ENCODE results near the gene MAP3K7CL.
"Not testable (repeated sequence)": the region's sequence is repeated elsewhere in the genome, so short reads cannot be mapped to it uniquely, and the experiment has no call there.

MAP3K7CL gene

GRCh38 chr21:29135481-29135880 lies 5.0 kb downstream of the MAP3K7CL start:
- no peak for DNase-seq

- no peak for DNase-seq
Observed at GRCh38 chr21:29136033-29136432, 5.6 kb downstream of the MAP3K7CL start.

DNA sequence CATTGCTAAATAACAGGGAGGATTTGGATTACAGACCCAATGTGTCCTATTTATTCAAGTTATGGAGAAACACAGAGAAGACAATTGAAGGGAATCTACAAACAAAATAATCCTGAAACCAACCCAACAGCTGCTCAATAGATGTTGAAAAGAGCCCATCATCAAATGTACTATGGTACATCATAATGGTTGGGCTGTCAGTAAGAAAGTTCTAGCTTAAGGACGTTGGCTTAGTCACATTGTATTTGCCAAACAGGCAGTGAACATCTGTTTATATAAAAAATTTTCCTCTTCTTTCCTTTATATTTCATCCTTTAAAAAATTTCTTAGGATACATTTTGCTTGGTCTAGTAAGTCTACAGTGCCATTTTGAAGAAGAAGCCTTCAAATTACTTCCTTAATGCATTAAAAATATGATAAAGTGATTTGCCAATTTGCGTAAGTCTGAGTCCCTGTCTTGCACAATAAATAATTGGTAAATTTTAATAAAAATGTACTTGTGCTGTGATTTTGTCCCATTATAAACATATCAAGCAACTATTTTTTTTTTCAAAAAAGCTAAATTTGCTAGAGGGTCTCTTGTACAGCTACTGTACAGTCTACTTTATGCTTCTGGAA lies 14.4 kb downstream of the MAP3K7CL start:
- no peak for DNase-seq

DNA sequence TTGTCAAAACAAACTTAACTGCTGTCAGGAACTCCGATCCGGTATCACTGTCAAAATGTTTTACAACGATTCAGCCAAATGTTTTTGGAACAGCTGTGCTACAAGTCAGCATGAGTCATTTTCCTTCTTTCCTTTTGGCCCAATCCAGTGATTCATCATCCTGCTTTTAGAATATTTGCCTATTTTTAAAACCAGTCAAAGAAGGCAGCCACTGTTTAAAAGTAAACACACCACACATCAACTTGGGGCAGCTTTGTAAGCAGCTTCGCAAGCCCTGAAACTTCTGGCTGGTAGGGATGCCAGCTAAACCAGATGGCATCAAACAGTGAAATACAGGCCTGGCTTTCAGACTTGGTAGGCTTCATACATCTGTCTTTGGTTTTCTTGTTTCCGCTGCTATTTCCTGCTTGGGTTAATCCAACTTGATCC lies 14.9 kb downstream of the MAP3K7CL start:
- DNase-seq = no peak

GRCh38 chr21:29145852-29146453 lies 15.5 kb downstream of the MAP3K7CL start:
- no peak for DNase-seq

- no peak for DNase-seq
Observed at GRCh38 chr21:29146726-29147125, 16.3 kb downstream of the MAP3K7CL start.

DNA sequence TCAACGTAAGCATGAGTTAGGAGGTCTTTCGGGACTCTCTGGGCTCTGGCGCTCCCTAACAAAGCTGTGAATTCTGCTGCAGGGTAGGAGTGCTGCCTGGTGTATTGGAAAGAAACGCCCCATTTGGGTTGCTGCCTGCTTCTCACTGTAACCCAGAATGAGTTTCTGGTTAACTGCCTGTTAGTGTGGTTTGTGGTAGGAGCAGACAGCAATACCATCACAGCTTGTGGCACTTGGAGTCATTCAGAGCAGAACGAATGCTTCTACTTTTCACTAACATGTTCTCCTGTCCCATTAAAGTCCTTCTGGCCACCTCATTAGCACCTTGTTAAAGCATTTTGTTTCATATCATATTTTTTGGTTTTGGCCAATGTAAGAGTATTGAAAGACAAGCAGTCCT lies 18.1 kb downstream of the MAP3K7CL start:
- no peak for DNase-seq

GRCh38 chr21:29149808-29150425 lies 19.5 kb downstream of the MAP3K7CL start:
- DNase-seq = no peak

GRCh38 chr21:29151931-29152330 lies 21.5 kb downstream of the MAP3K7CL start:
- DNase-seq = no peak

DNA sequence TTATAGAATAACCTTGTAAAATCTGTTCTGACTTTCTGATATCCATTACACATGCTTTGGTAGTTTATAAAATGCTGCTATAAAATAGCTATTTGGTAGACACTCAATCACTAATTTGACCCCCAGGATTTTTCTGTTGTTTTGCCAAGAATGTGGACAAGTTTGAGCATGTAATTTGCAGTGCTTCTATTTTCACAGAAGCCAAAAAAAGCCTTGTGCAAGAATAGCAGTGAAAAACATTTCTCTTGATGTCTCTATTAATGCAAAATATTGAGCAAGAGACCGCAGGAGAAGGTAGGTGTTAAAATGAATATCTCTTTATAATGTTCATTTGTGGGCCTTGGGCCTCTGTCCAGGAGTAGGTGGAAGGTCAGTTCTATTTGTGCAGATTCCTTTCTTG lies 22.5 kb downstream of the MAP3K7CL start:
- no peak for DNase-seq

DNA sequence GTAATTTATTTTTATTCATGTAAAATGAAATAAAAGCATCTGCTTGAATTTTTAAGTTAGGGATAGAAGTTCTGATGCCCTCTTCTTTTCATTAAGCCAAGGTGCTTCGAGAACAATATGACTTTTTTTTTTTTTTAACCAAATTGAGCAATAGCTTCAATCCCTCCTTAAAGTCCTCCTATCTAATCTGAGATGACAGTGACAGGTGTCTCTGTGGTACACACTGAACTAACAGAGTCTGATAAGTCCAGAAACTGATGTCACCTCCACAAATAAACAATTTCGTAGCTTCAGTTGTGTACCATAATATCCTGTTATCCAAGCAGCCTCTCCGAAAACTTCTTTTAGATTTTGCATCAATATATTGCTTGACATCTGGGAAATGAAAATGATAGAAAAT lies 23.8 kb downstream of the MAP3K7CL start:
- no peak for DNase-seq

GRCh38 chr21:29155118-29155932 lies 24.9 kb downstream of the MAP3K7CL start:
- DNase-seq = no peak

GRCh38 chr21:29155933-29156260 lies 25.5 kb downstream of the MAP3K7CL start:
- DNase-seq = no peak

GRCh38 chr21:29157080-29157479 lies 26.6 kb downstream of the MAP3K7CL start:
- no peak for DNase-seq

DNA sequence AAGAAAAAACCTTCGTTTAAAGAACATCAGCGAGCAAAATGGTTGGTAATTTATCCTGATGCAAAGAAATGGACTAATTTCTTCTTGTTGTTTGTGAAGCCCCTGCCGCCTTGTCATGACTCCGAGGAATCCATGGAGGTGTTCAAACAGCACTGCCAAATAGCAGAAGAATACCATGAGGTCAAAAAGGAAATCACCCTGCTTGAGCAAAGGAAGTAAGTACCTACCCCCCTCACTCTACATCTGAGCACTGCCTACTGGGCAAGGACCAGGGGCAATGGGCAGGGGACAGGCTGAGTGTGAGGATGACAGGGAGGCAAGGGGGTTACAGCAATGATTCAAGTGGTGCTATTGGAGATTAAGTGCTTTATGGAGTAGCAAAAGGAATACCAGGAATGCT lies 29.4 kb downstream of the MAP3K7CL start:
- no peak for DNase-seq

DNA sequence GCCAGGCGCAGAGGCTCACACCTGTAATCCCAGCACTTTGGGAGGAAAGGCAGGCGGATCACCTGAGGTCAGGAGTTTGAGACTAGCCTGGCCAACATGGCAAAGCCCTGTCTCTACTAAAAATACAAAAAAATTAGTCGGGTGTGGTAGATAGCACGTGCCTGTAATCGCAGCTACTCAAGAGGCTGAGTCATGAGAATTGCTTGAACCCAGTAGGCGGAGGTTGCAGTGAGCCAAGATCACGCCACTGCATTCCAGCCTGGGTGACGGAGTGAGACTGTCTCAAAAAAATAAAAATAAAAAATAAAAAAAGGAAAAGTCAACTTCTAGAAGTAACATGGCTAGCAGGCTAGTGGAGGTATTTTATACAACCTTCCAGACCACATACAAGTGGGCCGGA lies 32.4 kb downstream of the MAP3K7CL start:
- not testable (repeated sequence) for DNase-seq

DNA sequence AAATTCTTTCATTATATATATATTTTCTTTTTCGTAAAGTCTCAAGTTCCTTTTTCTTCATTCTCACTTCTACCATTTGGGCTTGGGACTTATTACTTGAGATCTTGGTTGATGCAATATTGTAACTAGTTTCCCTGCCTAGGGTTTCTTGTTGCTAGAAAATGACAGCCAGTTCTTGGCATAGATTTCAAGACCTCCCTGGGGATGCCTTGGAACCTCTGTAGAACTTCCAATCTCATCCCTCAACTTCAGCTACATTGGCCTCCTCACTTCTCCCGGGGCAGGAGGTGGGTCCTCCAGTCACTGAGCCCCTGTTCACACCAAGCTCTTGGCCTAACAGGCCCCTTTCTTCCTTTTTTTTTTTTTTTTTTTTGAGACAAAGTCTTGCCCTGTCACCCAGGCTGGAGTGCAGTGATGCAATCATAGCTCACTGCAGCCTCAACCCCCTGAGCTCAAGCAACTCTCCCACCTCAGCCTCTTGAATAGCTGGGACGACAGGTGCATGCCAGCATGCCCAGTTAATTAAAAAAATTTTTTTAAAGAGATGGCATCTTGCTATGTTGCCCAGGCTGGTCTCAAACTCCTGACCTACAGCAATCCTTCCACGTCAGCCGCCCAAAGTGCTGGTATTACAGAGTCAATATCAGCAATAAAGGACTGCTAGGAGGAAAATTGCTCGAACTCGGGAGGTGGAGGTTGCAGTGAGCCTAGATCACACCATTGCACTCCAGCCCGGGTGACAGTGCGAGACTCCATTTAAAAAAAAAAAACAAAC lies 33.1 kb downstream of the MAP3K7CL start:
- DNase-seq = no peak

DNA sequence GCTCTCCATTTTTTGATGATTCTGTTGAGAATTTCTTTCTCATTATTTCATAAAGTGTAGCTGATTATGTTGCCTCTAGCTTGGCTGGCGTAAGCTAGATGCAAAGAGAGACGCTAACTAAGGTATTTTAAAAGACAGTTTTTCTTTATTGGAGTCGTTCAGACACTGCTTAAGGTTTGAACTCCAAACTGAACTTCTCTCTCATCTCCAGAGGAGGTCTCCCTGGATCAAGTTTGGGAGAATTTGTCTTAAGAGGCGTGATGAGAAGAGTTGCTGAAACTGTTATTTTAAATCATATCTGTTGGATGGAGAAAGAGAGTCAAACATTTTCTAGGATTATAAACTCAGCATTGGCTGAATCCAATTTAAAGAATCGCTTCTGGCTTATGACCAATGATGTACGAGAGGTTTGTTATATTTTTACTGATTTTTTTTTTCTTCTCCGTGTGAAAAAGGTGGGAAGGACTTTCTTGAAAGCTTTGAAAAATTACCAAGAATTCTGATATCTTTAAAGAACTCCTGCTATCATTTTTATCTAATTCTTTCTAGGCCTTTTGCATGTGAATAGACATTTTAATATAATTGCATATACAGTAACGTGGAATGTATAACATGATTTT lies 34.0 kb downstream of the MAP3K7CL start:
- DNase-seq = no peak

DNA sequence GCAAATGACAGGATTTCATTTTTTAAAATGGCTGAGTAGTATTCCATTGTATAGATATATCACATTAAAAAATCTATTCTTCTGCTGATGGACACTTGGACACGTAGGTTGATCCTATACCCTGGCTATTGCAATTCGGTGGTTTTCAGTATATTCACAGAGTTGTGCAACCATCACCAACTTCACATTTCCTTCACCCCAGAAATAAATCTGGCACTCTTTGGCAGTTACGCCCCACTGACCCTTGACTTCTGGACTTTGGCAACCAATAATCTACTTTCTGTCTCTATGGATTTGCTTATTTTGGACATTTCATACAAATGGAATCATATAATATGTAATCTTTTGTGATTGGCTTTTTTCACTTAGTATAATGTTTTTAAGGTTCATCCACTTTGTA lies 35.9 kb downstream of the MAP3K7CL start:
- DNase-seq = no peak

DNA sequence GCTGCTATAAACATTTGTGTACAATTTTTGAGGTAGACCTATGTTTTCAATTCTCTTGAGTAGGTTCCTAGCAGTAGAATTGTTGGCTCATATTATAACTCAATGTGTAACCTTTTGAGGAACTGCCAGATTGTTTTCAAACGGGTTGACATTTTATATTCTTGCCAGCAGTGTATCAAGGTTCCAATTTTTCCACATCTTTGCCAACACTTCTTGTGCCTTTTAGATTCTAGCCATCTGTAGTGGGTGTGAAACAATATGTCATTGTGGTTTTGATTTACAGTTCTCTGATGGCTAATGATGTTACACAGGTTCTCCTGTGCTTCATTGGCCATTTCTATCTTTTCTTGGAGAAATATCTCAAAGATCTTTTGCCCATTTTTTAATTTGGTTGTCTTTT lies 36.4 kb downstream of the MAP3K7CL start:
- DNase-seq = no peak

GRCh38 chr21:29167481-29167880 lies 37.0 kb downstream of the MAP3K7CL start:
- not testable (repeated sequence) for DNase-seq

DNA sequence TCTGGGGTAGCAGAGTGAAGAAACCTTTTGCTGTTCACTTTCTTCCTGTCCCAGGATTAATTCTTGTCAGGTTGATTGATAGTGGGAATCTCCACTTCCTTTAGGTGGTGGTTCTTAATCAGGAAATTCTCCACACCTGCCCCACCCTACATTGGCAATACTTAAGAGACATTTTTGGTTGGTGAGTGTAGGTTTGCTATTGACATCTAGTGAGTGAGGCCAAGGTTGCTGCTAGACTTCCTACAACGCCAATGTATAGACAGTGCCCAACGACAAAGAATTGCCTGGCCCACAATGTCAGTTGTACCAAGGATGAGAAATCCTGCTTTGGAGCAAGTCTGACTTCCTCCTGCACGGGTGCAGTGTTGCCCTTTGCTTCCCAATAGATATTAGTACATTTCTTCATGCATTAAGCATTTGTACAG lies 38.5 kb downstream of the MAP3K7CL start:
- no peak for DNase-seq

GRCh38 chr21:29170944-29171343 lies 40.5 kb downstream of the MAP3K7CL start:
- DNase-seq = no peak
